Sigmoid colon (tissue), 4 donors: ENCODE measurements around the gene TMCO5A.

Source experiments
- CTCF ChIP-seq, 4 experiments: fragments of 450-650 bp in 3 of 4; fragments of 200-600 bp in 1 of 4; IDR thresholded peaks; one replicate each; pipeline ENCODE4 v1.5.1; 2016 to 2019; ENCODE audit warnings: antibody characterized with exemption in 4 of 4, mild to moderate bottlenecking in 3 of 4, moderate library complexity in 2 of 4
- EP300 ChIP-seq, 4 donors: sonication (generic); formaldehyde crosslinking; IDR thresholded peaks; one replicate each; pipeline ENCODE4 v1.6.1; 2017; ENCODE audit warnings: antibody characterized with exemption in 4 of 4
- POLR2A ChIP-seq, 2 donors: fragments of 450-650 bp; IDR thresholded peaks; one replicate each; pipeline ENCODE4 v1.6.1; 2016; ENCODE audit warnings: antibody characterized with exemption in 2 of 2, mild to moderate bottlenecking in 2 of 2, moderate library complexity in 2 of 2

- TF ChIP-seq CTCF (IDR thresholded peaks at IDR 0.05) (no peak), POLR2A (IDR thresholded peaks at IDR 0.05) (no peak), EP300 (IDR thresholded peaks at IDR 0.05) (no peak)
Observed at GRCh38 chr15:37941779-37942178, 7.3 kb downstream of the TMCO5A start.
